KBM-7 (cell line): ENCODE measurements around the gene TBCD.

Source experiments
- DNase-seq: peaks from one replicate; pipeline ENCODE4 v3.0.0-alpha.2; 2015
- in situ Hi-C: fragments of 300-500 bp; cut with MboI; formaldehyde crosslinking; loops from 2 replicates; pipeline ENCODE4 v1.14.3; 2020; ENCODE audit warnings: low sequenced_read_pairs, low pct_unique_long_range_greater_than_20kb, mixed read lengths

The TBCD gene

DNA sequence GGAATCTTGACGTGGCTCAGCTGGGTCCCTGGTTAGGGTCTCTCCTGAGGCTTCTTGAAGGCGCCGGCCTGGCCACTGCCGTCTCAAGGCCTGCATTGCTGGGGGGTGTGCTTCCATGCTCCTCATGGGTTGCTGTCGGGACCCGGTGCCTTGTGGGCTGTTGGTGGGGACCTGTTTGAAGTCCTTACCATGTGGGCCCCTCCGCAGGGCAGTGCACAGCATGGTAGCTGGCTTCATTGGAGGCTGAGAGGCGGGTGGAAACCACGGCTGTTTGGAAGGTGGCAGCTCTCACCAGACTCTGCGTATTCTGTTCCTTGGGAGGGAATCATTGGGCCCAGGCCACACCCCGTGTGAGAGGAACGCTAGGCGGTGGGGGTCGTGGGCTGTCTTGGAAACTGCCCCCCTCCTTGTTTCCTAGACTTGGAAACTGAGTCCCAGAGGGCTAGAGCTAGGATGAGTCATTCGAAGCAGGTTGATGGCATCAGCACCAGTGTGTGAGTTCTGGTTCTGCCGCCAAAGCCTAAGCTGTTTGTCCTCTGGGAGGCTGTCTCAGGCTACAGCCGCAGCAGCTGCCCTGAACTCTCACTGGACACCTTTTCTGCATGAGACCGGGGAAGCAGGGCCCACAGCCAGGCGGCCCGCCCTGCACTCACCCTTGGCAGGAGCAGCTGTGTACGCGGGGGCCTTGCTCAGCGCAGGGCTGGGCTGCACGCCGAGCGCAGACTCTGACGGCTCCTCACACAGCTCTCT, 52.8 kb downstream of the TBCD start:
- DNase-seq: no peak

DNA sequence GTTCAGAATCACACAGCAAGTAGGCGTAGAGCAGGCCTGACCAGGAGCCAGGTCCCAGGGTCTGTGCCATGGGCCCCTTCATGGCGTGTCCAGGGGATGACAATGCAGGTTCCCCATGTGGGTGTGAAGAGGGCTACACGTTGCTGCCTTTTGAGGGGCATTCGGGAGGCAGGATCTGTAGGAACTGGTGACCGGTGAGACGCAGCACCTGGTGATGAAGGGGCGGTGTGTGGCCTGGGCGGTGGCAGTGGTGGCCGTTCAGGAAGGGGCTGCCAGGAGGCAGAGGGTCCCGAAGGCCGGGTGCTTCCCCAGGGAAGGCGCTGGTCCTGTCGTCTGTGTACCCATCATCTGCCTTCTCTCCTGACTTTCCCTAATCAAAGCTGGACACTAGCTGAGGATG, 53.4 kb downstream of the TBCD start:
- in situ Hi-C loops: no loop called here
- no peak for DNase-seq

More for the DNA sequence above, 52.8 kb downstream of the TBCD start:
- in situ Hi-C loops: no loop called here

DNA sequence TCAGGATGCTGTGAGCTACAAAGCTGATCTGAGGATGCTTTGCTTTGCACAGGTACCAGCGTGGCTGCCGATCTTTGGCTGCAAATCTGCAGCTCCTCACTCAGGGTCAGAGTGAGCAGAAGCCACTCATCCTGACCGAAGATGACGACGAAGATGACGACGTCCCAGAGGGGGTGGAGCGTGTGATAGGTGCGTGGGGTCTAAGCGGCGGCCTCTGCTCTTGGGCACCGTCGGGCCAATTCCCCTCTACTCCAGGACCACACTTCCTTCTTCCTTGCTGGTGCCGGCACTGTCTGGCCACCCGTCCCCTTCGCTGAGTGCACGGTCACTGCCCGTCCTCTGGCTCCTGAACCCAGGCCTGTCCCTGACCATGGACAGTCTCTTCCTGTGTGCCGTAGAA, 54.0 kb downstream of the TBCD start:
- DNase-seq: no peak
- in situ Hi-C loops: no loop called here

DNA sequence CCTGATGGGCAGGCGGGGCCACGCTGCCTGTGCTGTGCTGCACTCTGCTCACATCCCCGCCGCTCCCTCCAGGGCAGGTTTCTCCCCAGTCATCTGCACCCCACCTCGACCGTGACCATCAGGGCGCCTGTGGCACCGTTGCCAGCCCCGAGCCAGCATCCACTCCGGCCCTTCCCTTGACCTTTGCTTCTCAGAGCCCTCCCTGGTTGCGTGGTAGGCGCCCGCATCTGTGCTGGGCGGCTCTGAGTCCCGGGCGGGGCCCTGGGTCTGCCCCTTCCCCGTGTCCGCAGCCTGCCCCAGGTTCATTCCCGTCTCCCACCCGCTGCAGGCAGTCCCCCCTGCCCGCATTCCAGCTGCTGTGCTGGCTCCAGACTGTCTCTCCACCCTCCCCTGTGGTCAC, 54.8 kb downstream of the TBCD start:
- in situ Hi-C loops: no loop called here
- DNase-seq: no peak

DNA sequence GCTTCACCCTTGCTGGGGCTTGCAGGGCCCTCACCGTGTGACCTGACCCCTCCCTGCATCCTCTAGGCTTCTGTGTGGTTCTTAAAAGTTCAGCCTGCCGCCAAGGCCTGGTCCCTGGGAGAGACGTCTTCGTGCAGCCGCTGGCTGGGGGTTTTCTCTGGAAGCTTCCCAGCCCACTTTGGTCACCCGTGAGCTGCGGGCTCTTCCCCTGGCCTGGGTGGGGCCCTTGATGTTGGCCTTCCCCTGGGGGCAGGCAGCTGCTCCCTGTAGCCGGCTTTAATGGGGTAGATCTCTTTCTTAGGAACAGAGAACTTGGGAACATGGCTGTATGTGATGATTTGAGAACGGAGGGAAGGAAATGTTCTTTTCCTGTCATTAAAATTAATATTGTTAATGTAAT, 55.2 kb downstream of the TBCD start:
- in situ Hi-C loops: no loop called here

DNA sequence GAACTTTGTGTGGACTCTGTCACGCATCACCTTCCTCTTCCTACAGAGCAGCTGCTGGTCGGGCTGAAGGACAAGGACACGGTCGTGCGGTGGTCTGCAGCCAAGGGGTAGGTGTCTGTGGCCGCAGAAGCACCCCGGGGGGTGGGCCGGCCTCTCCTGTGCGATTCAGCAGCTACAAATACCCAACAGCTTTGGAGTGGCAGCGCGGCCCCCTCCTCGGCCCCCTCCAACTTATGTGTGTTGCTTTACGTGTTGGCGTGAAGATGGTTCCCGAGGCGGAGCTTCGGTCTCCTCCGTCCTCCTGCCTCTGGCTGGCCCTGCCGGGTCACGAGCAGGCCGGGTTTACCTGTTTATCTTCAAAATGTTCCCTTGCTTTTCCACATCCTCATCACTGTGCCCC, 55.7 kb downstream of the TBCD start:
- in situ Hi-C loops: no loop called here
- no peak for DNase-seq

More for the DNA sequence above, 55.2 kb downstream of the TBCD start:
- DNase-seq: no peak

DNA sequence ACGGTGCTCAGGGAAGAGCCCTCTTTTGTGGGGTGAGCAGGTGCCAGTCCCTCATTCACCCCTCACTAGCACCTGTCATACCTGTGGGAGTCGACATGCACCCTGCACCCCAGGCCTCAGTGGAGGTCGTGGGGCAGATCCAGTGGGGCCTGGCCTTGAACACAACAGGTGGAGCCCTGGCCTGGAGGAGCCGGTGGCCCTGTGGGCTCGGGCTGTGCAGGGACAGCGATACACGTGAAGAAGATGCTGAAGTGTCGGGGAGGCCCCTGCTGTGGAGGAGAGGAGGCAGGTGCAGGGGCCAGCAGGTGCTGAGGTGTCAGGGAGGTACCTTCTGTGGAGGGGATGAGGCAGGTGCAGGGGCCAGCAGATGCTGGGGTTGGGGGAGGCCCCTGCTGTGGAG, 56.1 kb downstream of the TBCD start:
- DNase-seq: no peak

DNA sequence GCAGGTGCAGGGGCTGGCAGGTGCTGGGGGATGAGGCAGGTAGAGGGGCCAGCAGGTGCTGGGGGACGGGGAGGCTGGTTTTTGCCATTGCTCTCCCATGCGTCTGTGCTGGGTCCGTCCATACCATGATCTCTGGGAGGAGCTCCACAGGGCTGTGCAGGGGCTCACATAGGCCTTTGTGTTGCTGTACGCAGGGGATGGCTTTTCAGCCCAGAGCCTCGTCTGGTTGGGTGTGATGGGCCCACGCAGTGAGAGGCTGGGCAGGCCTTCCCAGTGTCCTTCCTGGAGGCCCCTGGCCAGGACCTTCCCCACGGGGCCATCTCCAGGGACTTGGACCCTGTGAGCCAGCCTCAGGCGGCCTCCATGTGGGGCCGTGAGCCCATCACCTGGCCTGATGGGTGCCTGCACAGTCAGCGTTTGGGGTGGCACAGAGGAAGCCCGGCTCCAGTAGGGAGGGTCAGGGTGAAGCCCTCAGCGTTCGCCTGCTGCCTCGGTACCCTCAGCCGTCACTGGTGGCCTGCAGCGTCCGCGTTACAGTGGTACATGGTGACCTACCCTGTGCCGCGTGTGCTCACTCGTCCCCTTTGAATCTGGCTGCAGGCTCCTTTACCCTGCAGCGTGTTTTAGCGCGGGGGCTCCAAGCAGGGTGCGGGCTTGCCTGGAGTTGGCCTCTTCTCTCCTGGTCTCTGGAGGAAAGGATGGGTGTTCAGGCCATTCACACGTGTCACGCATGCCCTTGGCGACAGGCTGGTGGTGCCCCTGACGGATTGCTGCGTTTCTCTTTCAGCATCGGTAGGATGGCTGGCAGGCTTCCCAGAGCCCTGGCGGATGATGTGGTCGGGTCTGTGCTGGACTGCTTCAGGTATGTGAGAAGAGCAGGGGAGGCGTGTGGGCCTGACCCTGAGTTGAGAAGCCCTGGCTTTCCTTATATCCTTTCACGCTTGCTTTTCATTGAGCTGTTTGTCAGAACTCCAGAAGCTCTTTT, 57.3 kb downstream of the TBCD start:
- DNase-seq: no peak
- in situ Hi-C loops: no loop called here

More for the DNA sequence above, 56.1 kb downstream of the TBCD start:
- in situ Hi-C loops: no loop called here

DNA sequence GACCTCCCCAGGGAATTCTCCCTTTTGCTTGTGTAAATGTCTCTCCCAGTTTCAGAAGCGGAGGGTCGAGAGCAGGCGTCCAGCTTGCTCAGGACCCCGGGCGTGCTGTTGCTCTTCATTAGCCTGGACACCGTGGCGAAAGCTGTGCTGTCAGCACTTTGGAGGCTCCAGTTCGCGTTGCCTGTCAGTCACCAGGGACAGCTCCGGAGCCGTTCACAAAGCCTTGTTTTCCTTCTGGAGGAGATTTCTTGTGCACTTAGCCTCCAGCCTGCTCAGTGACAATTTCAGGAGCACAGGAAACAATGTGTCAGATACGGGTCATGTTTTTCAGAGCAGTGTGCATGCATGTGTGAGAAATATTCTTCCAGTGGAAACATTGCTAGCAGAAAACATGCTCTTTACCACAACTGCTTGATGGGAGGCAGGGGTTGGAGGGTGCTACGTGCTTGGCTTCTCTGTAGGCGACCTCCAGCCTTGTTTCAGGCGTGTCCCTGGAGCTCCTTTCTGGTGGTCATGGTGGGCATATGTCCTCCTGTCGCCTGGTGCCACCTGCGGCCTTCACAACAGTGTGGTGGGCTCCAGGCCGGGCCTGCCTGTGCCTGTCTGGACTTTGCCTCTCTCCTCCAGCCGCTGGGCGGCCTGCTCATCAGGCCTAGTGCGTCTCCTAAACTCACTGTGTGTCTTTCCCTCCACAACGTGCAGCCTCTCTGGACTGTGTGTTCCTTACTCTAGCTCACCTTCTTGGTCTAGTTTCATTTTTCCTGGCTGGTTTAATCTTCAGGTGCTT, 59.0 kb downstream of the TBCD start:
- DNase-seq: no peak
- in situ Hi-C loops: no loop called here

DNA sequence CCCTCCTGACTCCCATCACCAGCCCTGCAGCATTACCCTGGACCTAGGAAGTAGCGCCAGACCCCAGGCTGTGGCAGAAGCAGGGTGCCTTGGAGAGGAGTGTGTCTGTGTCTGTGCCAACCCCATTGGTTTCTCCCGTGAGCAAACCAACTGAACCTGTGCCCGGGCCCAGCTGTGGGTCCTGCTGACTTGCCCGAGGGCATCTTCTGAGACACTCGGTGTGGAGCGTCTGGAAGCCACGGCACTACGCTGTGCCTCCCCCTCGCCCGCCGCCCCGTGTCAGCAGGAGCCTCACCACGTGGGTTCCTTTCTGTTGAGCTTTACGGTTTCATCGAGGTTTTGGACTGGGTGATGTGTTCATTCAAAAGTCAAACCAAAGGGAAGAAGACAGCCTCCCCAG, 60.2 kb downstream of the TBCD start:
- in situ Hi-C loops: no loop called here
- no peak for DNase-seq

DNA sequence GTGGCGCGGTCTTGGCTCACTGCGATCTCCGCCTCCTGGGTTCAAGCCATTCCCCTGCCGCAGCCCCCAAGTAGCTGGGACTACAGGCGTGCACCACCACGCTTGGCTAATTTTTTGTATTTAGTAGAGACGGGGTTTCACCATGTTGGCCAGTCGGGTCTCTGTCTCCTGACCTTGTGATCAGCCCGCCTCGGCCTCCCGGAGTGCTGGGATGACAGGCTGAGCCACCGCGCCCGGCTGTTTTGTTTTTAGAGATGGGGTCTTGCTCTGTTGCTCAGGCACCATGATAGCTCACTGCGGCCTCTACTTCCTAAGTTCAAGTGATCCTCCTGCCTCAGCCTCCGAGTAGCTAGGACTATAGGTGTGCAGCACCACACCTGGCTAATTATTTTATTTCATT, 60.7 kb downstream of the TBCD start:
- in situ Hi-C loops: no loop called here
- no peak for DNase-seq

DNA sequence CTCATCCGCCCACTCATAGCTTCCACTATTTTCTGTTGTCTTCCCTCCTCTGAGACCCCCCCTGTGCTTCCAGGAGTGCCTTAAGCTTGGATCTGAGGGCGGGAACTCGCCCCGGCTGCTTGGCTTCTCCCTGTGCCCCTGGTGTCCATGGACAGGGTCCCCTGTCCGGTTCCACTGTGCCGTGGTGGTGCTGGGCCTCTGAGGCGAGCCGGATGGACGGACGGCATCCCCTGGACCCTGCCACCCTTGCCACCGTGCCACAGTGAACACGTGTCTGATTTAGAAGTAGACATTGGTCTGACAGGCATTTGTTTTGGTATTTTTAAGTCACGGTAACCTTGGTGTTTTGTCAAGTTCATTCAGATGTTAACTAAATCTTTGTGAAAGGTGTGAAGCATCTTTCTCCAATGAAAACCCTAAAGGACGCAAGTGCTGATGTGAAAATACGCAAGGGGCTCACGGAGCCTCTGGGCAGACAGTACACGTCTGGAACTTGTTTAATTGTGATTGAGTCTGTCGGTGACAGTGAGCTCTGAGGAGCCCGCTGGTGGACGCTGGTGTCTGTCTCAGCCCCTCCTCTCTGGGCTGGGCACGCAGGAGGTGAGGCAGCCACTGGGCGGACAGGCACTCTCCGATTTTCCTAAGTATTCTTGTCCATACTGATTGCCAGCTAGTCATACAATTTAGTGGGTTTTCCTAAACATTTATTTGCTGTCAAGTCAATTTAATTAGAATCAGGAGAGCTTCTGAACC, 61.6 kb downstream of the TBCD start:
- in situ Hi-C loops: no loop called here
- DNase-seq: no peak

DNA sequence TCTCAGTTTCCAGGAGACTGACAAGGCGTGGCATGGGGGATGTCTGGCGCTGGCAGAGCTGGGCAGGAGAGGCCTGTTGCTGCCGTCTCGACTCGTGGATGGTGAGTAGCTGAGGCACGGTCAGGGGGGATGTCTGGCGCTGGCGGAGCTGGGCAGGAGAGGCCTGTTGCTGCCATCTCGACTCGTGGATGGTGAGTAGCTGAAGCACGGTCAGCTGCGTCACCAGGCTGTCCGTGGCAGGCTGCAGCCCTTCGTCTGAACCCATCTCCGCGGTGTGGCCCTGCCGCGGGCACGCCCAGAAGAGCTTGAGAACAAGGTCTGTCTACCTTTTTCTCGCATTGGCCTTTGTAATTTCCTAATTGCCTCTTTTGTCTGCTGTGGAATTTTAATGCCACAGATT, 63.0 kb downstream of the TBCD start:
- in situ Hi-C loops: no loop called here

DNA sequence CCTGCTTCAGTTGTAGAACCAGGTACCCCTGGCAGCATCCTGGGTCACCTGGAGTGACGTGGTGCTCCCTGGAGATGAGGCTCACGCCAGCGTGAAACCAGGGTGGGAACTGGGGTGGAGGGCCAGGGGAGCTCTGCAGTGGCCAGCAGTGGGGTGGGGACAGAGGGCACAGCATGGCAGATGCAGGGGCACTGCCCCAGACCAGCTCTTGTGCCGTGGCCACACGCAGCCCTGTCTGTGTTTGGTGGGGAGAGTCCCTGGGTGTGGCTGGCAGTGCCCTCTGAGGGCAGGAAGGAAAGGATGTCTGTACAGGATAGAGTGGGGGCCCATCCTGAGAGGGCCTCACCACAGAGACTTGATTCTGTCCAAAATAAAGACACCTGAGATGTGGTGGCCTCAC, 63.5 kb downstream of the TBCD start:
- in situ Hi-C loops: no loop called here
- DNase-seq: no peak

More for the DNA sequence above, 63.0 kb downstream of the TBCD start:
- DNase-seq: no peak

DNA sequence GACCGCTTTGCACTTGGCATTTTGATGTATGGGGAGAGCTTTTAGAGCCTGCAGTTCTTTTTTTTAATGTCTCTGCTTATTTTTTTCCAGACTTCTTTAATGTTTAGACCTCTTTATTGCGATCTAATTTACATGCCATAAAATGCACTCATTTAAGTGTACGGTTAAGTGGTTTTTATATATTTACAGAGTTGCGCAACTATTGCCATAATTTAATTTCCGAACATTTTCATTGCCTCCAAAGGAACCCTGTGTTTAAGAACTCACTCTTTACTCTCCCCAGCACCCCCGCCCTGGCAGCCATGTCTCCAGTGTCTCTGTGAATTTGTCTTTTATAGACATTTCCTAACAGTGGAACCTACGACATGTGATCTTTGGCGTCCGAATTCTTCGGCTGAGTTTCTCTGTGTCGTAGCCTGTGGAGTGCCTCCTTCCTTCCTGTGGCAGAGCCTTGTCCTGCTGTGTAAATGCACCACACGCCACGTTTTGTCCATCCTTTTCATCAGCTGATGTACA, 64.0 kb downstream of the TBCD start:
- no peak for DNase-seq
- in situ Hi-C loops: no loop called here

DNA sequence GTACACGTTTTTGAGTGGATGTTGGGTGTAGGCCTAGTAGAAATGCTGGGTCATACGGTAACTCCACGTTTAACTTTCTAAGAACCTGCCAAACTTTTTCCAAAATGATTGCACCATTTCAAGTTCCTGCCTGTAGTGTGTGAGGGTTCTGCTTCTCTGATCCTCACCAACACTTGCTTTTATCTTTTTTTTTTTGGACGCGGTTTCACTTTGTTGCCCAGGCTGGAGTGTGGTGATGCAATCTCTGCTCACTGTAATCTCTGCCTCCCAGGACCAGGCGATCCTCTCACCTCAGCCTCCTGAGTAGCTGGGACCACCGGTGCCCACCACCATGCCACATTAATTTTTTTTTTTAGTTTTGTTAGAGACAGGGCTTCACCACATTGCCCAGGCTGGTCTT, 64.5 kb downstream of the TBCD start:
- in situ Hi-C loops: no loop called here
- peak; percentile 15 for DNase-seq

DNA sequence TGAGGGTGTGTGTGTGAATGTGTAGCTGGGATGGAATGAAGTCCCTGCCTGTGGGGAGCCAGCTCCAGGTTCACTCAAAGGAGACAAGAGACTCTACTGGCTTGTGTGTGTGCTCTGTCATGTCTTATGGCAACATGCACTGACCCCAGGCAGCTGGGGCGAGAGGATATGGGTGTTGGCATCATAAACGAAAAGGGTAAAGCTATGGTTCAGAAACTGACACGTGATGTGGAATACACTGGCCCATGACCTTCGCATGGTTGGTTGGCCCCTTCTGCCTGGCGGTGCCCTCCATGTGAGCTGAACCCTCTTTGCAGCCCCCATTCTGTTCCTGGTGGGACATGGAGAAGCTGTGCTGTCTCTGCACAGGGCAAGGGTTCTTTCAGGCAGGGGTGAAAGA, 66.1 kb downstream of the TBCD start:
- no peak for DNase-seq
- in situ Hi-C loops: no loop called here

DNA sequence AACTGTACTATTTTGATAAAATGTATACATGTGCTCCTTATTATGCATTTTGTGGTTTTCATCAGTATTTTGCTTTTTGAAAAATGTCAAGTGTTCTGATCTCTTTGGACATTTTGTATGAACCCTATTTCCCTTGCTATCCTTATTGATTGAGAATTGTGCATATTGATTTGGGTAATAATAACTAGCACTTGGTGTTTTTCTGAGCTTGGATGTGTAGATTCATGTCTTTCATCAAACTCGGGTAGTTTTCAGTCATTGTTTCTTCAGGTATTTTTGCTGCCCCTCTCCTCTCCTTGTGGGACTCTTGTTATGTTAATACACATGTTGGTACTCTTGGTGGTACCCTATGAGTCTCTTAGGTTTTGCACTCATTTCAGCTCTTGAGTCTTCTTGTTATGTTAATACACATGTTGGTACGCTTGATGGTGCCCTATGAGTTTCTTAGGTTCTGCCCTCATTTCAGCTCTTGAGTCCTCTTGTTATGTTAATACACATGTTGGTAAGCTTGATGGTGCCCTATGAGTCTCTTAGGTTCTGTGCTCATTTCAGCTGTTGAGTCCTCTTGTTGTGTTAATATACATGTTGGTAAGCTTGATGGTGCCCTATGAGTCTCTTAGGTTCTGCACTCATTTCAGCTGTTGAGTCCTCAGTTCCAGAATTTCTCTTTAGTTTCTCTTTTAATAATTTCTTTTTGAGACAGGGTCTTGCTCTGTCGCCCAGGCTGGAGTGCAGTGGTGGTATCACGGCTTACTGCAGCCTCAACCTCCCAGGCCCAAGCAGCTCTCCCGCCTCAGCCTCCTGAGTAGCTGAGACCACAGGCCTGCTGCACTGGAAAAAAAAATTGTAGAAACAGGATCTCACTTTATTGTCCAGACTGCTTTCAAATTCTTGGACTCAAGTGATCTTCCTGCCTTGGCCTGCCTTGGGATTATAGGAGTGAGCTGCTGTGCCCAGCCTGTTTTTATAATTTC, 68.7 kb downstream of the TBCD start:
- in situ Hi-C loops: no loop called here

More for the DNA sequence above, 68.7 kb downstream of the TBCD start:
- peak; percentile 16 for DNase-seq
